RWPE2 (cell line): ENCODE measurements around the gene CFAP157.

Experiments used
- ATAC-seq: fragments of 200-7000 bp; cut with Tn5 transposase; 3 replicates; pipeline ENCODE4 v1.9.1; 2021; ENCODE audit warnings: low read depth
- DNase-seq: peaks from one replicate; pipeline ENCODE4 v3.0.0-alpha.2; 2020; ENCODE audit warnings: low spot score
- H3K27ac ChIP-seq: fragments of 450-650 bp; 2 replicates; pipeline ENCODE4 v1.5.1; 2017; ENCODE audit warnings: mild to moderate bottlenecking; ENCODE audit not compliant: poor library complexity, severe bottlenecking
- H3K27me3 ChIP-seq: fragments of 250-450 bp; sonication (Bioruptor Pico); 2 replicates; pipeline ENCODE4 v1.5.1; 2021; ENCODE audit warnings: mild to moderate bottlenecking, moderate library complexity; ENCODE audit not compliant: insufficient read depth, poor library complexity, severe bottlenecking
- H3K36me3 ChIP-seq: fragments of 250-450 bp; sonication (Bioruptor Pico); 2 replicates; pipeline ENCODE4 v1.5.1; 2020; ENCODE audit warnings: low read depth, mild to moderate bottlenecking, moderate library complexity
- H3K4me1 ChIP-seq: fragments of 250-450 bp; sonication (Bioruptor Pico); 2 replicates; pipeline ENCODE4 v1.5.1; 2021; ENCODE audit warnings: mild to moderate bottlenecking, moderate library complexity; ENCODE audit not compliant: insufficient read depth, poor library complexity, severe bottlenecking
- H3K4me3 ChIP-seq: fragments of 250-450 bp; sonication (Bioruptor Pico); 2 replicates; pipeline ENCODE4 v1.5.1; 2021; ENCODE audit warnings: mild to moderate bottlenecking, moderate library complexity; ENCODE audit not compliant: severe bottlenecking
- H3K9me3 ChIP-seq: fragments of 250-450 bp; sonication (Bioruptor Pico); 2 replicates; pipeline ENCODE4 v1.5.1; 2021; ENCODE audit warnings: mild to moderate bottlenecking, moderate library complexity; ENCODE audit not compliant: severe bottlenecking
- TF ChIP-seq, protein P1 (sequence below): fragments of 450-650 bp; IDR thresholded peaks from one replicate; pipeline ENCODE4 v1.5.1; 2017; ENCODE audit warnings: mild to moderate bottlenecking, moderate library complexity; ENCODE audit not compliant: poor library complexity, severe bottlenecking

The CFAP157 gene

DNA sequence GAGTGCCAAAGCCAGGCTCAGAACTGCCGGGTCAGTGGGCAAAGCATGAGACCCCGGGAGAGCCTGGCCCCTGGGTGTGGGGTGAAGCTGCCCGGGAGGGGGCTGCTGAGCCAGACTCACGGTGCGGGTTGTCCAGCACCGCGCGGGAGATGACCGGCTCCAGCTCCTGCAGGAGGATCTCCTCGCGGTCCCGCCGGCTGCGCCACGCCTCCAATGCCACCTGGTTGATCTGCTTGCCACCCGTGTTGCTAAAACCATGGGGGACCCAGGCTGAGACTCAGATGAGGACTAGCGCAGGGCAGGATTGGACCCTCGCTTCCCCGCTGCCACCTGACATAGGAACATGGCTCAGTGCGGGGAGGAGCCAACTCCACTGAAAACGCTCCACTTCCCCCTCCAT is 25.7 kb downstream of the CFAP157 start:
- no peak for ATAC-seq
- TF ChIP-seq, protein P1, sequence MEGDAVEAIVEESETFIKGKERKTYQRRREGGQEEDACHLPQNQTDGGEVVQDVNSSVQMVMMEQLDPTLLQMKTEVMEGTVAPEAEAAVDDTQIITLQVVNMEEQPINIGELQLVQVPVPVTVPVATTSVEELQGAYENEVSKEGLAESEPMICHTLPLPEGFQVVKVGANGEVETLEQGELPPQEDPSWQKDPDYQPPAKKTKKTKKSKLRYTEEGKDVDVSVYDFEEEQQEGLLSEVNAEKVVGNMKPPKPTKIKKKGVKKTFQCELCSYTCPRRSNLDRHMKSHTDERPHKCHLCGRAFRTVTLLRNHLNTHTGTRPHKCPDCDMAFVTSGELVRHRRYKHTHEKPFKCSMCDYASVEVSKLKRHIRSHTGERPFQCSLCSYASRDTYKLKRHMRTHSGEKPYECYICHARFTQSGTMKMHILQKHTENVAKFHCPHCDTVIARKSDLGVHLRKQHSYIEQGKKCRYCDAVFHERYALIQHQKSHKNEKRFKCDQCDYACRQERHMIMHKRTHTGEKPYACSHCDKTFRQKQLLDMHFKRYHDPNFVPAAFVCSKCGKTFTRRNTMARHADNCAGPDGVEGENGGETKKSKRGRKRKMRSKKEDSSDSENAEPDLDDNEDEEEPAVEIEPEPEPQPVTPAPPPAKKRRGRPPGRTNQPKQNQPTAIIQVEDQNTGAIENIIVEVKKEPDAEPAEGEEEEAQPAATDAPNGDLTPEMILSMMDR, result no peak
- Histone ChIP-seq H3K9me3 (no peaks in the 10 kb centered on the region), H3K27me3 (no peaks in the 10 kb centered on the region), H3K36me3 (no peaks in the 10 kb centered on the region), H3K4me3 (no peak overlapping the region), H3K27ac (no peak overlapping the region), H3K4me1 (no peaks in the 10 kb centered on the region)
- peak; percentile 52 for DNase-seq

DNA sequence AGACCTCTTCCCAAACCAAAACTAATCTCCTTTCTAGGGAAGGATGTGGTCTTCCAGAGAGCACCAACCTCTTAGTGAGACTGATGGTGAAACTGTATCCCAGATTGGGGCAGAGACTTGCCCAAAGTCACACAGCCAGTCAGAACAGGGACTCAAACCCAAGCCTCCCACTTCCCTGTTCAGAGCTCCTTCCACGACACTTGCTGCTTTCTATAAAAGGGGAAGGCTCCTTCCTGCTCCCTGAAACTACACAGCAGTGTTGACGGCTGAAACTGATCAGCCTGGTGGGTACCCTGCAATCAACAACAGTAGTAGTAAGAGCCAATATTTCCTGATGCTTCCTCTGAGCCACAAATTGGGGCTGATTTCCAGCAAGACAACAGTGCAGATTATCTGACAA is 26.8 kb downstream of the CFAP157 start:
- no peak overlapping the region for H3K4me3 ChIP-seq
- no peaks in the 10 kb centered on the region for H3K4me1 ChIP-seq
- no peaks in the 10 kb centered on the region for H3K27me3 ChIP-seq
- DNase-seq (no peak), ATAC-seq (no peak)
- H3K36me3 ChIP-seq, result no peaks in the 10 kb centered on the region
- H3K9me3 ChIP-seq, result no peaks in the 10 kb centered on the region
- TF ChIP-seq, protein P1, result no peak
- no peak overlapping the region for H3K27ac ChIP-seq

DNA sequence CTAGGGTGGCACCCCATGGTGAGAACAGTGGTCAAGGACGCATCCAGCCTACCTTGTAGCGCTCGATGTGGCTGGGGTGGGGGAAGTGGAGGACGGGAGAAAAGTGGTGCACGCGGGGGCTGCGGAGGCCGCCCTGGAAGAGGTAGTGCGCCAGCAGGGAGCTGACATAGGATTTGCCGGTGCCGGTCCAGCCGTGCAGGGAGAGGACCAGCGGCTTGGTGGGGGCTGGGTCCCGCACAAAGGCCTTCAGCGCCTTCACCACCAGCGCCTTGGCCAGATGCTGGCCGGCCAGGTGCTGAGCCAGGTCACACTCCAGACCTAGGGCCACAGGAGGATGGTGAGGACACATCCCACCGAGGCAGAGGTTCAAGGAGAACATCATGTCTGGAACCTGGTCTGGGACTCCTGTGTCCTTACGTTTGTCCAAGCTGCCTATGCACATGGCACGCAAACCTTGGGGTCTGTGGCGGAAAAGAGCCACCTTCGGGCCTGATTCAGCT is 27.5 kb downstream of the CFAP157 start:
- Histone ChIP-seq H3K9me3 (no peaks in the 10 kb centered on the region), H3K27ac (peak overlapping the region; percentile 49), H3K4me1 (no peaks in the 10 kb centered on the region), H3K27me3 (no peaks in the 10 kb centered on the region), H3K4me3 (peak overlapping the region; percentile 64), H3K36me3 (no peaks in the 10 kb centered on the region)
- DNase-seq (peak; percentile 56), ATAC-seq (no peak)
- TF ChIP-seq, protein P1, result no peak

DNA sequence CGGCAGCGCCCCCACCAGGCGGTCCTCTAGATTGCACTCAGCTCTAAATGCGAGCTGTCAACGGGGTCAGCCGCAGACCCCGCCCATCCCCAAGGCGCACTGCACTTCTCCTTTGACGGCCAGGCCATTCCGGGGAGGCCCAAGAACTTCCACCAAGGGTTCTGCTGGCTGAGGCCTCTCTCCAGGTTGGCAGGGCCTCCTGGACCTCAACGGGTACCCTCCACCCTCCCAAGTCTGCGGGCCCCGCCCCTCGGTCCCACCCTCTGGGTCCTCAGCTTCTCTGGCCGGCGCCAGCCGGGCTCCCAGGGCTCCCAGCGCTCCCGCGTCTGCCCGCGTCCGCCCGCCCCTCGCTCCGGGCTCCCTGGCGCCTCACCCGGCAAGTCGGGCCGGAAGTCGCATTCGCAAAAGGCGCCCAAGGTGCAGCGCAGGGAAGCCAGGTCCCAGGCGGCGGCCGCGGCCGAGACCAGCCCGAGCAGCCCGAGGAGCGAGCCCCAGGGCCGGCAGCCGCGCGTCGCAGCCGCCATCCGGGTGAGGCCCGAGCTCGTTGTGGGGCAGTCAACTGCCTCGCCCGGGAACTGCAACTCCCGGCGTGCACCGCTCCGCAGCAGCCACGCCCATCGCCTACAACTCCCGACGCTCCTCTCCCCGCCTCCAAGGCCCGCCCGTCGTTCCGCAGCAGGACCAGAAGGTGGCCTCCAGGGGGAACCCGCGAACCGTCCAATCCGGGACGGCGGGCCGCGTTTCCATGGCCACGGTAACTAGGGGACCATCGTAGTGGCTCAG is 28.1 kb downstream of the CFAP157 start, which contains the start of gene TOR2A:
Gene TOR2A (minus strand): TSS at position 548 of the 783 bp plus-strand sequence. CDS start 24 bp downstream, at position 524.
- no peaks in the 10 kb centered on the region for H3K9me3 ChIP-seq
- no peaks in the 10 kb centered on the region for H3K36me3 ChIP-seq
- ATAC-seq (peak; percentile 92), DNase-seq (peak; percentile 97)
- TF ChIP-seq, protein P1, result peak; percentile 92
- peak within 1 kb of the TSS; percentile 64 for H3K4me3 ChIP-seq
- H3K27ac ChIP-seq, result peak within 1 kb of the TSS; percentile 49
- H3K27me3 ChIP-seq, result no peaks in the 10 kb centered on the region
- H3K4me1 ChIP-seq, result peaks cover 2% of the 10 kb centered on the region

DNA sequence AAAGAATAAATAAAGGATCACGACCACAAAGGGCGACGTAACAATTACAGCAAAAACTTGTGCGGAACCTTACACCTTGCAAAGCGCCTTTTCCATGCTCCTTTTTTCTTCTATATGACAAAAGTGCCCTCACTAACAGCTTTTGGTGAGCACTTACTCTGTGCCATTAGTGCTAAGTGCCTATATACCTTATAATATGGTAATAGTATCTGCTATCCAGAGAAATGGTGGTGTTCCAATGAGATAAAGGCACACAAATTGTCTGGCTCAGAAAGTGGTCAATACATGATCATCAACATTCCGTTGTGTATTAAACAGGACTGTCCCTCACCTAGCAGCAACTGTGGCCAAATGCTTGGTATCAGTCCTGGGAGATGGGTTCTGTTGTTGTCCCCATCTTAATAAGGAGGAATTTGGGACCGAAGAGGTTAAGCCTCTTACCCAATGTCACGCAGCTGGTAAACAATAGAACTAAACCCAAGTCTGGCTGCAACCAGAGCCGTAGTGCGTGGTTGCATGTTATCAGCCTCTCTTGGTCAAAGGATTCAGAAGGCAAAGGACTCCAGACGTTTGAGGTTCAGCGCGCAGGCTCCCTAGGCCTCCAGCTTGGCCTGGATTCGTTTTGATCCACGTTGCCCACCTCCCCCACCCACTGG is 28.9 kb downstream of the CFAP157 start:
- ATAC-seq (peak; percentile 3; the same call in 1 of the 3 replicates), DNase-seq (no peak)
- no peak overlapping the region for H3K27ac ChIP-seq
- TF ChIP-seq, protein P1, result peak; percentile 46
- H3K36me3 ChIP-seq, result no peaks in the 10 kb centered on the region
- H3K4me3 ChIP-seq, result no peak overlapping the region
- no peaks in the 10 kb centered on the region for H3K27me3 ChIP-seq
- peaks cover 8% of the 10 kb centered on the region for H3K4me1 ChIP-seq
- no peaks in the 10 kb centered on the region for H3K9me3 ChIP-seq
